SKM-1 treated with dmso at 0.1 percent for 144 hours (cell line): Measurements from ENCODE around the gene MCEMP1.

Experiments used
- DNase-seq: peaks from one replicate; lab custom pipeline; 2025; ENCODE audit not compliant: unreplicated experiment; lab: John Stamatoyannopoulos, UW

The MCEMP1 gene

DNA sequence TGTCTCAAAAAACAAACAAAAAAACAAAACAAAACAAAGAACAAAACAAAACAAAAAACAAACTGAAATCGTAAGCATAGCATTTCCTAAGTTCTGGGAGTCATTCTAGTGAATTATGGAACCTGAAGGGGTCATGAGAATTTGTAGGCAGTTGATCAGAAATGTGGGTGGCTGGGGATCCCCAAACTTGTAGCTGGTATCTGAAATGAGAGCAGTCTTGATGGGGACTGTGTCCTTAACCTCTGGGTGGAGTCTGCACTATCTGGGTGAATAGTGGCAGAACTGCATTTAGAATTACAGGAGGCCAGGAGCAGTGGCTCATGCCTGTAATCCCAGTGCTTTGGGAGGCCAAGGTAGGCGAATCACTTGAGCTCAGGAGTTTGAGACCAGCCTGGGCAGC, 48.9 kb downstream of the MCEMP1 start:
- no peak for DNase-seq

- DNase-seq = no peak
Observed at GRCh38 chr19:7729211-7729610, 52.3 kb downstream of the MCEMP1 start.
